OCI-LY1 (cell line): ENCODE results near the gene APOA4.

ENCODE experiments used
- H2AFZ ChIP-seq: fragments of 200-600 bp; sonication (generic), shearing (Covaris generic); 2 replicates; pipeline ENCODE4 v1.6.0; 2014; ENCODE audit warnings: antibody characterized with exemption, mild to moderate bottlenecking, low read length
- H3F3A ChIP-seq: fragments of 200-600 bp; sonication (generic), shearing (Covaris generic); 2 replicates; pipeline ENCODE4 v1.6.0; 2014; ENCODE audit warnings: mild to moderate bottlenecking, antibody characterized with exemption, low read length, moderate library complexity; ENCODE audit not compliant: insufficient read depth
- H3K27ac ChIP-seq: fragments of 200-600 bp; sonication (generic); 2 replicates; pipeline ENCODE4 v1.5.1; 2014; ENCODE audit warnings: low read length, mixed run types, mild to moderate bottlenecking, low read depth; ENCODE audit not compliant: poor library complexity, severe bottlenecking
- H3K27me3 ChIP-seq: fragments of 200-600 bp; sonication (generic); 2 replicates; pipeline ENCODE4 v1.6.0; 2014; ENCODE audit warnings: antibody characterized with exemption, mild to moderate bottlenecking, low read length, moderate library complexity; ENCODE audit not compliant: insufficient read depth
- H3K36me3 ChIP-seq: fragments of 200-600 bp; sonication (generic); 2 replicates; pipeline ENCODE4 v1.6.1; 2014; ENCODE audit warnings: mild to moderate bottlenecking, antibody characterized with exemption, low read length, moderate library complexity, mixed read lengths; ENCODE audit not compliant: insufficient read depth
- H3K4me1 ChIP-seq: fragments of 200-600 bp; sonication (generic); 2 replicates; pipeline ENCODE4 v1.5.1; 2014; ENCODE audit warnings: mild to moderate bottlenecking, low read length, moderate library complexity; ENCODE audit not compliant: insufficient read depth, severe bottlenecking
- H3K4me2 ChIP-seq: fragments of 200-600 bp; sonication (generic), shearing (Covaris generic); 2 replicates; pipeline ENCODE4 v1.6.1; 2014; ENCODE audit warnings: low read length
- H3K4me3 ChIP-seq: fragments of 200-600 bp; sonication (generic); 2 replicates; pipeline ENCODE4 v1.5.1; 2014; ENCODE audit warnings: low read length, low read depth, mild to moderate bottlenecking, mixed read lengths; ENCODE audit not compliant: poor library complexity, severe bottlenecking
- H3K79me2 ChIP-seq: fragments of 200-600 bp; shearing (Covaris generic); 2 replicates; pipeline ENCODE4 v1.6.1; 2016; ENCODE audit warnings: mixed run types, low read length, mixed read lengths; ENCODE audit not compliant: insufficient read depth
- H3K9ac ChIP-seq: fragments of 200-600 bp; sonication (generic), shearing (Covaris generic); 2 replicates; pipeline ENCODE4 v1.6.1; 2014; ENCODE audit warnings: mild to moderate bottlenecking, low read length, mixed read lengths
- H3K9me2 ChIP-seq: fragments of 200-600 bp; sonication (generic), shearing (Covaris generic); 2 replicates; pipeline ENCODE4 v1.6.1; 2014; ENCODE audit warnings: low read depth, mild to moderate bottlenecking, low read length, mixed read lengths
- H3K9me3 ChIP-seq: fragments of 200-600 bp; shearing (Covaris generic); 2 replicates; pipeline ENCODE4 v1.6.1; 2014; ENCODE audit warnings: low read length, mixed read lengths
- H4K20me1 ChIP-seq: fragments of 200-600 bp; sonication (generic), shearing (Covaris generic); 2 replicates; pipeline ENCODE4 v1.6.0; 2016; ENCODE audit warnings: mild to moderate bottlenecking, low read length; ENCODE audit not compliant: insufficient read depth
- EZH2 ChIP-seq: fragments of 200-600 bp; sonication (generic), shearing (Covaris generic); IDR thresholded peaks from 2 replicates; pipeline ENCODE4 v1.8.0; 2017; ENCODE audit warnings: borderline replicate concordance, mixed run types, mild to moderate bottlenecking, antibody characterized with exemption, low read length, moderate library complexity, mixed read lengths
- TF ChIP-seq, protein P1 (sequence below): fragments of 200-600 bp; sonication (generic), shearing (Covaris generic); IDR thresholded peaks from 2 replicates; pipeline ENCODE4 v1.5.1; 2017; ENCODE audit warnings: mild to moderate bottlenecking, antibody characterized with exemption, low read length, moderate library complexity, mixed read lengths

APOA4 gene

DNA sequence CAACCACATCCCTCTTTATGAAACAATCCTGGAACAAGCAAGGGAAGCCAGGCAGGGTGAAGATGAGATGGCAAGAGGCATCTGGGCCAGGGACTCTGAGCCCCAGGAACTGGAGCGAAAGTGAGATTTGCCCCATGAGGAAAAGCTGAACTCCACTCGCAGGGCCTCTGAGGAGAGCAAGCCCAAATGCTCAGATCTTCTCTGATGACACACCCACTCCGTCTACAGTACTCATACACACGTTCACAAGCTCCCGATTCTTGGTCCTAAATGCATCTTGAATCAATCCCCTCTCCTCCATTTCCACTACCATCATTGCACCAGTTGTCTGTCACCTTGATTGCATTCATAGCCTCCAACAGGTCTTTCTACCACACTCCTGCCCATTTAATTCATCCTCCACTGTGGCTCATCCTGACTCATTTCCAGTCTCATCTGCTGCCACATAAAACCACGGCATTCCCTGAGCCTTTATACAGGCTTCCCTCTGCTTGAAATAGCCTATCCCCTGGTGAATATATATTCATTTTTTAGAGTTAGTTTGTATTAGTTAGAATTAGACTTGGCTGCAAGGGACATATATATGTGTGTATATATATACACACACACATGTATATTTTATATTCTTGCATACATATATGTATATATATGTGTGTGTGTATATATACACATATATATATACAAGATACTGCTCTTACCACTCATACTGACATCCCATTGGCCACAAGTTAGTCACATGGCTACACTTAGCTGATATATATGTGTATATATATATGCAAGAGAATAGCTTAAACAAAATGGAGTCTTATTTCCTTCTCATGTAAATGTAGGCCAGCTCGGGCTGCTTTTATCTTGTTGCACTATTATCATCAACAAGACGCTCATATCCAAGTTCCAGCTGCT, 30.0 kb downstream of the APOA4 start:
- Histone ChIP-seq H3K4me3 (no peak overlapping the region), H3K27me3 (no peaks in the 10 kb centered on the region), H3K36me3 (no peaks in the 10 kb centered on the region), H3K9me3 (no peaks in the 10 kb centered on the region), H3F3A (no peaks in the 10 kb centered on the region), H2AFZ (no peak overlapping the region), H3K27ac (no peak overlapping the region), H3K9me2 (no peaks in the 10 kb centered on the region), H3K4me1 (peaks cover 17% of the 10 kb centered on the region), H3K79me2 (no peaks in the 10 kb centered on the region), H3K4me2 (no peak overlapping the region), H4K20me1 (no peaks in the 10 kb centered on the region), H3K9ac (no peak overlapping the region)
- TF ChIP-seq, protein P1, sequence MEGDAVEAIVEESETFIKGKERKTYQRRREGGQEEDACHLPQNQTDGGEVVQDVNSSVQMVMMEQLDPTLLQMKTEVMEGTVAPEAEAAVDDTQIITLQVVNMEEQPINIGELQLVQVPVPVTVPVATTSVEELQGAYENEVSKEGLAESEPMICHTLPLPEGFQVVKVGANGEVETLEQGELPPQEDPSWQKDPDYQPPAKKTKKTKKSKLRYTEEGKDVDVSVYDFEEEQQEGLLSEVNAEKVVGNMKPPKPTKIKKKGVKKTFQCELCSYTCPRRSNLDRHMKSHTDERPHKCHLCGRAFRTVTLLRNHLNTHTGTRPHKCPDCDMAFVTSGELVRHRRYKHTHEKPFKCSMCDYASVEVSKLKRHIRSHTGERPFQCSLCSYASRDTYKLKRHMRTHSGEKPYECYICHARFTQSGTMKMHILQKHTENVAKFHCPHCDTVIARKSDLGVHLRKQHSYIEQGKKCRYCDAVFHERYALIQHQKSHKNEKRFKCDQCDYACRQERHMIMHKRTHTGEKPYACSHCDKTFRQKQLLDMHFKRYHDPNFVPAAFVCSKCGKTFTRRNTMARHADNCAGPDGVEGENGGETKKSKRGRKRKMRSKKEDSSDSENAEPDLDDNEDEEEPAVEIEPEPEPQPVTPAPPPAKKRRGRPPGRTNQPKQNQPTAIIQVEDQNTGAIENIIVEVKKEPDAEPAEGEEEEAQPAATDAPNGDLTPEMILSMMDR: no peak
- TF ChIP-seq EZH2: no peak

DNA sequence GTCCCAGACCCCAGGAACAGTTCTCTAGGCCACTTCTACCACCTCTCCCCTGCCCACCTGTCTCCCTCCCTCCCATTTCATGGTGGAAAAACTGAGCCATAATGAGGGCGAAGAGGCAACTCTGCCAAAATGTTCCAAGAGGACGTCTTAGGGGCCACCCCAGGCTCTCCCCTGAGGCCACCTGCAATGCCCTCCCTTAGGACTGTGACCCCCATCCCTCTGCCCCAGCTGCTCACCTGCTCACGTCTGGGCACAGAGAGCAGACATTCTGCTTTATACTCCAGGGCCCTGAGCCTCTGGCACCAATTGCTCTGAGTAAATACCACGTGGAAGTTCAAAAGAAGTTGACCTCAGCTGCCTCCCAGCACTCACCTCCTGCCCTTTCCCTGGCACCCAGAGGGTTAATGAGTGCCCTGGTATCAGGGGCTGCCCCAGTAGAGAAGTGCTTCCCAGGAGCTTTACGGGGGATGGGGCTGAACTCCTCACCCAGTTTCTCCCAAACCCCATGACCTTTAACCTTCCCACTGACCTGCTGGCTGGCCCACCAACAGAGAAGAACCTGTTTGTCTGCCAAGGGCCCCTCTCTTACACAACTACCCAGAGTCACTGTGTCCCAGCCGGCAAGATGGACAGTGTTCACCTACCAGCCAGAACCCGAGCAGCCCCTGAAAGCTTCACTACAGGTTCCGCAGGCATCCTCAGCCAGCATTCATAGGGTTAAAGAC, 30.8 kb downstream of the APOA4 start:
- H4K20me1 ChIP-seq: no peaks in the 10 kb centered on the region
- no peaks in the 10 kb centered on the region for H3F3A ChIP-seq
- no peaks in the 10 kb centered on the region for H3K9me2 ChIP-seq
- no peak overlapping the region for H2AFZ ChIP-seq
- TF ChIP-seq EZH2: no peak
- TF ChIP-seq, protein P1: no peak
- H3K4me2 ChIP-seq: no peak overlapping the region; the same call in 1 of the 2 replicates
- peaks cover 4% of the 10 kb centered on the region; the same call in 1 of the 2 replicates for H3K79me2 ChIP-seq
- no peak overlapping the region for H3K4me3 ChIP-seq
- H3K27me3 ChIP-seq: no peaks in the 10 kb centered on the region
- H3K27ac ChIP-seq: no peak overlapping the region
- H3K9ac ChIP-seq: no peak overlapping the region
- no peaks in the 10 kb centered on the region for H3K36me3 ChIP-seq
- H3K4me1 ChIP-seq: peaks cover 17% of the 10 kb centered on the region
- no peaks in the 10 kb centered on the region for H3K9me3 ChIP-seq

DNA sequence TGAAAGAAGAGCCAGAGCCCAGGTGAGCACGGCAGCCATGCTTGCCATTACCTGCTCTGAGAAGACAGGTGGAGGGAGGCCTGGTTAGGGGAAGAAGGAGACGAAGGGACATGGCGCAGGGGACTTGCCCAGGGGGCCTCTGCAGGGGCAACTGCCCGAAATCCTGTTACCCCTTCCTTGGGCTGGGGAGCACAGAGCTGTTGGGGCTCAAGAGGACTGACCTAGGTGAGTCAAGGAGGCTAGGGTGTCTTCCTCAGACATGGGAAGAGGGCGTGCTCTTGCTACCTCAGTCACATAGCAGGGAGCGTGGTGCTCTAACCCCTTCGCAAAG, 31.3 kb downstream of the APOA4 start, which contains the start of gene APOA5:
APOA5 (minus strand) TSS at position 67 of the 331 bp plus-strand sequence; CDS start at position 48, 19 bp downstream.
- peaks cover 23% of the 10 kb centered on the region for H3K4me1 ChIP-seq
- no peak within 1 kb of the TSS for H3K27ac ChIP-seq
- no peak within 1 kb of the TSS for H2AFZ ChIP-seq
- no peaks in the 10 kb centered on the region for H4K20me1 ChIP-seq
- H3K27me3 ChIP-seq: no peaks in the 10 kb centered on the region
- peaks cover under 1% of the 10 kb centered on the region; the same call in 1 of the 2 replicates for H3K36me3 ChIP-seq
- H3F3A ChIP-seq: no peaks in the 10 kb centered on the region
- H3K4me3 ChIP-seq: peak within 1 kb of the TSS; percentile 50
- peaks cover 9% of the 10 kb centered on the region; the same call in 1 of the 2 replicates for H3K79me2 ChIP-seq
- peak within 1 kb of the TSS; percentile 18; the same call in 1 of the 2 replicates for H3K9ac ChIP-seq
- peak within 1 kb of the TSS; percentile 70 for H3K4me2 ChIP-seq
- no peaks in the 10 kb centered on the region for H3K9me2 ChIP-seq
- TF ChIP-seq EZH2: no peak
- TF ChIP-seq, protein P1: no peak
- H3K9me3 ChIP-seq: no peaks in the 10 kb centered on the region
